Coronary artery (tissue), 2 donors: ENCODE results near the gene LRIF1.
A peak's percentile ranks its signal among the peaks of the same experiment; 100 is the strongest.
"Not testable (repeated sequence)": the region's sequence is repeated elsewhere in the genome, so short reads cannot be mapped to it uniquely, and the experiment has no call there.

Experiments
- DNase-seq: peaks from one replicate; pipeline ENCODE4 v3.0.0-alpha.2; 2017; ENCODE audit warnings: low spot score
- H3K27ac ChIP-seq, 2 donors: fragments of 200-600 bp; sonication (generic); one replicate each; pipeline ENCODE4 v1.5.1; 2016 to 2019
- H3K4me3 ChIP-seq: fragments of 200-600 bp; sonication (generic); 2 replicates; pipeline ENCODE4 v1.5.1; 2016; ENCODE audit warnings: mild to moderate bottlenecking, moderate library complexity
- TF ChIP-seq, protein P1 (sequence below): fragments of 200-600 bp; sonication (generic); IDR thresholded peaks from one replicate; pipeline ENCODE4 v1.5.1; 2019; ENCODE audit warnings: antibody characterized with exemption

The LRIF1 gene, protein sequence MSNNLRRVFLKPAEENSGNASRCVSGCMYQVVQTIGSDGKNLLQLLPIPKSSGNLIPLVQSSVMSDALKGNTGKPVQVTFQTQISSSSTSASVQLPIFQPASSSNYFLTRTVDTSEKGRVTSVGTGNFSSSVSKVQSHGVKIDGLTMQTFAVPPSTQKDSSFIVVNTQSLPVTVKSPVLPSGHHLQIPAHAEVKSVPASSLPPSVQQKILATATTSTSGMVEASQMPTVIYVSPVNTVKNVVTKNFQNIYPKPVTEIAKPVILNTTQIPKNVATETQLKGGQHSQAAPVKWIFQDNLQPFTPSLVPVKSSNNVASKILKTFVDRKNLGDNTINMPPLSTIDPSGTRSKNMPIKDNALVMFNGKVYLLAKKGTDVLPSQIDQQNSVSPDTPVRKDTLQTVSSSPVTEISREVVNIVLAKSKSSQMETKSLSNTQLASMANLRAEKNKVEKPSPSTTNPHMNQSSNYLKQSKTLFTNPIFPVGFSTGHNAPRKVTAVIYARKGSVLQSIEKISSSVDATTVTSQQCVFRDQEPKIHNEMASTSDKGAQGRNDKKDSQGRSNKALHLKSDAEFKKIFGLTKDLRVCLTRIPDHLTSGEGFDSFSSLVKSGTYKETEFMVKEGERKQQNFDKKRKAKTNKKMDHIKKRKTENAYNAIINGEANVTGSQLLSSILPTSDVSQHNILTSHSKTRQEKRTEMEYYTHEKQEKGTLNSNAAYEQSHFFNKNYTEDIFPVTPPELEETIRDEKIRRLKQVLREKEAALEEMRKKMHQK

DNA sequence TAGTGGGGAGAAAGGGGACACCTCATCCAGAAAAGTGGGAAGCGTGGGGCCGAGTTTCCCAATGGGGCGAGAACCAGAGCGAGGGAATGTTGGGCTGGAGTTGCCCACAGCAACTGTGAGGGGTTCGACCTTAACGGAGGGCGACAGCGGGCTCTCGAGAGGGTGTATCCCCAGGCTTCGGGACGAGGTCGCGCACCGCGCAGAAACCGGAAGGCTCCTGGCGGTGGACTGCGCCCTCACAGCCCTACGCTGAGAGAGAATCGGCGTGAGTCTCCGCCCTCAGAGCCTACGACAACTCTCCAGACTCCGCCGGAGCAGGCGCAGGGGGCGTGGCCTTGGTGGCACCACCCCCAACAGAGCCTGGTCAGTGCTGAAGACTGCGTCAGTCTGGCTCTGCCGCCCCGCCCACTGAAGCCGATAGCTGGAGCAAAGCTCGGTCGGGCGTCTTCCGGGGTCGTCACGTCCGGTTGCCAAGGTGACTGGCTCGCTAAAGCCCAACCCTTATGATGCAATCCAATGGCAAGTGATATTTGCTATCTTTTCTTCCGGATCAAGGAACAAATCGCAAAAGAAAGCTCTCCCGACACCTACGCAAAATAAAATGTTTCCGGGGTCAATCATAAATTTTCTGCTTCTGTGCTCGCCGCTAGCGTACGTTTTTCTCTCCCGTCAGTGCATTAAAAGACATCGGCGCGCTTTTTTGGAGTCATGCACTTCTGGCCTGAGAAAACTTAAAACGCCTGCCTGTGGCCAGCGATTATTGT is at the start of gene LRIF1:
Gene LRIF1 (minus strand): TSS at position 232 of the 764 bp plus-strand sequence. CDS start 234 bp downstream, outside the sequence.
- Histone ChIP-seq H3K27ac (peak within 1 kb of the TSS; percentile 76 to 93), H3K4me3 (peak within 1 kb of the TSS; percentile 82)
- TF ChIP-seq, protein P1, sequence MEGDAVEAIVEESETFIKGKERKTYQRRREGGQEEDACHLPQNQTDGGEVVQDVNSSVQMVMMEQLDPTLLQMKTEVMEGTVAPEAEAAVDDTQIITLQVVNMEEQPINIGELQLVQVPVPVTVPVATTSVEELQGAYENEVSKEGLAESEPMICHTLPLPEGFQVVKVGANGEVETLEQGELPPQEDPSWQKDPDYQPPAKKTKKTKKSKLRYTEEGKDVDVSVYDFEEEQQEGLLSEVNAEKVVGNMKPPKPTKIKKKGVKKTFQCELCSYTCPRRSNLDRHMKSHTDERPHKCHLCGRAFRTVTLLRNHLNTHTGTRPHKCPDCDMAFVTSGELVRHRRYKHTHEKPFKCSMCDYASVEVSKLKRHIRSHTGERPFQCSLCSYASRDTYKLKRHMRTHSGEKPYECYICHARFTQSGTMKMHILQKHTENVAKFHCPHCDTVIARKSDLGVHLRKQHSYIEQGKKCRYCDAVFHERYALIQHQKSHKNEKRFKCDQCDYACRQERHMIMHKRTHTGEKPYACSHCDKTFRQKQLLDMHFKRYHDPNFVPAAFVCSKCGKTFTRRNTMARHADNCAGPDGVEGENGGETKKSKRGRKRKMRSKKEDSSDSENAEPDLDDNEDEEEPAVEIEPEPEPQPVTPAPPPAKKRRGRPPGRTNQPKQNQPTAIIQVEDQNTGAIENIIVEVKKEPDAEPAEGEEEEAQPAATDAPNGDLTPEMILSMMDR = no peak
- peak; percentile 97 for DNase-seq

DNA sequence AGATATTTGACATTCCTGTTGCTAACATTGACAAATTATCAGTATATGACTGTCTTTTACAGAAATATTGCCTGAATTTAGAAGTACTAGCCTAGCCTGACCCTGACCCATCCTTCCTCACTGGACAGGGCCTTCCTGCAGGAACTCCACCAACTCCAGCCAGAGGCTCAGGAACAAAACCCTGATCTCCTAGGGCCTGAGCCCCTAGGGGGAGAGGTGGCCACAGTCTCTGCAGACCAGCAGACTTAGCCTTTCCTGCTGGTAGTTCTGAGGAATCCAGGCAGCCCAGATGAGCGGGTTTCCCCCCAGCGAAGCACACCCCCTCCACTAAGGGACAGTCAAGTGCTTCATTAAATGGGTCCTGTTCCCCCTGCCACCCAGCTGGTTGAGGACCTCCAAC is 44.3 kb upstream of the LRIF1 start:
- no peak overlapping the region for H3K4me3 ChIP-seq
- no peak for DNase-seq
- H3K27ac ChIP-seq = no peak overlapping the region
- TF ChIP-seq, protein P1 = no peak

DNA sequence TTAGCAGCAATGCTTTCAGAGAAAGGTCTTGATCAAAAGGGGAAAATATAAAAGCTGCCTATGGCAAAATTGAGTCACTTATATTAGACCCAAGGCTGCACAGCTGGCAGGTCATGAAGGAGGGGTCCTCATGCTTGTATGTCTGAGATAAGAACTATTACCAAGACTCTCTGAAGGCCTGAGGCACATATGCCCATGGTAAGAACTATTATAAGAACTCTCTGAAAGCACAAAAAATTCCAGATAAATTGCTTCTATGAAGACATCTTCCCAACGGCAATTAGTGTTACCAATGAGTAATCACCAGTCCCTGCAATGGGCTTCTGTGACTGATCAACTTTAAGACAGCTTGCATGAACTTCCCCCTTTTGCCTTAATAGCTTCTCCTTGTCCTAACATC is 42.8 kb upstream of the LRIF1 start:
- DNase-seq = no peak
- TF ChIP-seq, protein P1 = no peak
- no peak overlapping the region for H3K27ac ChIP-seq
- H3K4me3 ChIP-seq = no peak overlapping the region

DNA sequence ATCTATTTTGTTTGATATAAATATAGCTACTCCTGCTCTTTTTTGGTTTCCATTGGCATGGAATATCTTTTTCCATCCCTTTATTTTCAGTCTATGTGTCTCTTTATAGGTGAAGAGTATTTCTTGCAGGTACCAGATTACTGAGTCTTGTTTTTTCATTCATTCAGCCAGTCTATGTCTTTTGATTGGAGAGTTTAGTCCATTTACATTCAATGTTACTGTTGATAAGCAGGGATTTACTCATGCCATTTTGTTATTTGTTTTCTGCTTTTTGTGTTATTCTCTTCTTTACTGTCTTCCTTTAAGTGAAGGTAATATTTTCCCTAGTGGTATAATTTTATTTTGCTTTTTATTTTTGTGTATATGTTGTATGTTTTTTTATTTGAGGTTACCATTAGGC is 35.9 kb upstream of the LRIF1 start:
- H3K27ac ChIP-seq, DNase-seq, H3K4me3 ChIP-seq: not testable (repeated sequence)

DNA sequence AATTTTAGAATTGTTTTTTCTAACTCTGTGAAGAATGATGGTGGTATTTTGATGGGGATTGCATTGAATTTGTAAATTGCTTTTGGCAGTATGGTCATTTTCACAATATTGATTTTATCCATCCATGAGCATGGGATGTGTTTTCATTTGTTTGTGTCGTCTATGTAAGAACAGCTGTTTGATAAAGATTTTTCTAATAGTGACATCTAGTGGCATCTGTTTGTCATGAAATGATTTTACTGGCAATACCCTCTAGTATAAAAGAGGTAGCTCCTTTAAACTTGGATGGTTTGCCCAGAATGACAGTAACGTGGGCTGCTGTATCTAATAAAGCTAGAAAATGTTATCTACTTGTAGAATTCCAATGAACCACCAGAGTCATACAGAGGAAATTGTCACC is 28.6 kb upstream of the LRIF1 start:
- DNase-seq, H3K27ac ChIP-seq, H3K4me3 ChIP-seq: not testable (repeated sequence)

DNA sequence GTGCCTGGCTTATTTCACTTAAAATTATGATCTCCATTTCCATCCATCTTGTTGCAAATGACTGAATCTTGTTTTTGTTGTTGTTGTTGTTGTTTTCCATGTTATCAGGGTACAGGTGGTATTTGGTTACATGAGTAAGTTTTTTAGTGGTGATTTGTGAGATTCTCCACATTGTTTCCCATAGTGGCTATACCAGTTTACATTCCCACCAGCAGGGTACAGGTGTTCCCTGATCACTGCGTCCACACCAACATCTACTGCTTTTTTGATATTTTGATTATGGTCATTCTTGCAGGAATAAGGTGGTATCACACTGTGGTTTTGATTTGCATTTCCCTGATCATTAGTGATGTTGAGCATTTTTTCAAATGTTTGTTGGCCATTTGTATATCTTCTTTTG is 27.6 kb upstream of the LRIF1 start:
- not testable (repeated sequence) for DNase-seq, H3K27ac ChIP-seq, H3K4me3 ChIP-seq

DNA sequence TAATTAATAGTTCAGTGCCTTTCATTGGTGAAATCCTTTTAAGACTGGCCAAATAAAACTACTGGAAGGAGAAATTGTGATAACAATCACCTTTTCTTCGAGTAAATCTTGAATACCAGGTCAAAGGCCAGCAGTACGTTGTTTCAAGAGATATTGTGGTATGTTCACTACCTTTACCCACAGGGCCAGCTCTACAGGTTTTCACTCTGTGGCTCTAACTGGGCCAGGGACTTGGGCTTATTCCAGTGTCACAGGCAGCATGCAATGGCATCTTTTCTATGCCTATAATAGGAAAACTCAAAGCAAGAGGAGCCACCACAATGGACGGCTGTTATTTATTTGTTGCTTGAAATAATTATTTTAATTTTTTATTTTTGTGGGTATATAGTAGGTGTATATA is 26.8 kb upstream of the LRIF1 start:
- no peak overlapping the region for H3K4me3 ChIP-seq
- TF ChIP-seq, protein P1 = no peak
- no peak overlapping the region for H3K27ac ChIP-seq
- DNase-seq = no peak

DNA sequence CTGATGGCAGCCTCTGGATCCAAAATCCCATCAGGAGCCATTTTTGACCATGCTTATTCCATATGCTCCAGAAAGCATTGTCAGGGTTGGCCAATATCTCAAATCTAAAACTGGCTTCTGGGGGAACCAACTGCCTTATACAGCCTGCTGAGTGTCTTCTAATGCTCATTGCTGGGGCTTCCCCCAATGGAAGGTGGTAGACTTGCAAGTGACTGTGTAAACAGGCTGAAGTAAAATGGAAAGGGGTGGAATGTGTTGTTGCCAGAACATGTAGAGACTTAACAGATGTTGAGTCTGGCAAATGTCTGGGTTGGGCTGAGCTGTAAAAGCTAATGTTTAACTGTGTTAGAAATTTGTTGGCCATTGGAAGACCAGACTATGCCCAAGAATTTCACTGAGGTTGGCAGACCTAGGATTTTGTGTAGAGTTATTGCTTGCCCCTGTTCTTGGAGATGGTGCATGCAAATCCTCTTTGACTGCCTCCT is 22.7 kb upstream of the LRIF1 start:
- Histone ChIP-seq H3K27ac (no peak overlapping the region), H3K4me3 (no peak overlapping the region)
- no peak for DNase-seq
- TF ChIP-seq, protein P1 = no peak
